Astrocyte (in vitro differentiated cells and primary cell): ENCODE measurements around the gene MYO6.

Experiments
- EZH2 ChIP-seq: IDR thresholded peaks from 2 replicates; pipeline ENCODE4 v1.6.1; 2012; ENCODE audit warnings: mild to moderate bottlenecking, low read length, inconsistent platforms; ENCODE audit not compliant: insufficient read depth
- TF ChIP-seq, protein P1 (sequence below): IDR thresholded peaks from 2 replicates; pipeline ENCODE4 v1.5.1; 2011; ENCODE audit warnings: low read depth, mild to moderate bottlenecking, inconsistent platforms, low read length, moderate library complexity; ENCODE audit not compliant: insufficient read depth

DNA sequence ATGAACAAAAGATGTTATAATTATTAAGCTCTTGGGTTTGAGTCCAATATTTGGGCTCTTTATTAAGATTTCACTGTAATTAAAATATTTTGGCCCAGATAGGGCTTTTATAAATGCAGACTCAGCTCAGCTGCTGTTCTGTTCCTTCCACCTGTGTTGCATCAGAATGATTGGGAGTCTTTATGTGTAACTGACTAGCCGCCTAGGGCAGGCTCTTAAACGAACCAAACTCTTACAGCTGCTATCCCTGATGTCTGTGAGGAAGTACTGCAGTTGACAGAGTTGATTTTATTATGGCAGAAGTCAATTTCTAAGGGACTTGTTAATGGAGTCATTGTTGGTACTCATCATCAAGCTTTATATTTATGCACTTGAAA, 144.7 kb downstream of the MYO6 start:
- TF ChIP-seq, protein P1, sequence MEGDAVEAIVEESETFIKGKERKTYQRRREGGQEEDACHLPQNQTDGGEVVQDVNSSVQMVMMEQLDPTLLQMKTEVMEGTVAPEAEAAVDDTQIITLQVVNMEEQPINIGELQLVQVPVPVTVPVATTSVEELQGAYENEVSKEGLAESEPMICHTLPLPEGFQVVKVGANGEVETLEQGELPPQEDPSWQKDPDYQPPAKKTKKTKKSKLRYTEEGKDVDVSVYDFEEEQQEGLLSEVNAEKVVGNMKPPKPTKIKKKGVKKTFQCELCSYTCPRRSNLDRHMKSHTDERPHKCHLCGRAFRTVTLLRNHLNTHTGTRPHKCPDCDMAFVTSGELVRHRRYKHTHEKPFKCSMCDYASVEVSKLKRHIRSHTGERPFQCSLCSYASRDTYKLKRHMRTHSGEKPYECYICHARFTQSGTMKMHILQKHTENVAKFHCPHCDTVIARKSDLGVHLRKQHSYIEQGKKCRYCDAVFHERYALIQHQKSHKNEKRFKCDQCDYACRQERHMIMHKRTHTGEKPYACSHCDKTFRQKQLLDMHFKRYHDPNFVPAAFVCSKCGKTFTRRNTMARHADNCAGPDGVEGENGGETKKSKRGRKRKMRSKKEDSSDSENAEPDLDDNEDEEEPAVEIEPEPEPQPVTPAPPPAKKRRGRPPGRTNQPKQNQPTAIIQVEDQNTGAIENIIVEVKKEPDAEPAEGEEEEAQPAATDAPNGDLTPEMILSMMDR = no peak
- TF ChIP-seq EZH2 = no peak
